ENCODE measurements around the gene AKR1C4. TPM values are rescaled to one million over a fixed set of nuclear protein-coding genes. Genes with fewer than 3 reads are reported as not detected.
A peak's percentile ranks its signal among the peaks of the same experiment; 100 is the strongest.
"Not testable (repeated sequence)": the region's sequence is repeated elsewhere in the genome, so short reads cannot be mapped to it uniquely, and the experiment has no call there.

The AKR1C4 gene
- total RNA-seq: not detected

DNA sequence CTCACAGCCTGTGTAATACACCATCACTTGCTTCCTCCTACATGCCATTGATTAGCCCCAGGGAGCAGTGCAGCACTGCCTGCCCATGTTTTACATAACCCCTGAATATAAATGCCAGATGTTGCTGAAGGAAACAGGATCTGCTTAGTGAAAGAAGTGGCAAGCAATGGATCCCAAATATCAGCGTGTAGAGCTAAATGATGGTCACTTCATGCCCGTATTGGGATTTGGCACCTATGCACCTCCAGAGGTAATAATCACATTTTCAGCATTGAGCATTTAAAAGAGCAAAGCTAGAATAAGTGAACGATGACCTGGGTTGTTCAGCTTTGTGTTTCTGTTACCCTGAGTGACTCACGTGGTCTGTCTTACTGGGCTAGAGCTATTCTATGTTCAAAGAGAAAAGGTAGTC is at the start of gene AKR1C4:
Gene AKR1C4, plus strand, starts transcription at position 136 of the 412 bp plus-strand sequence. Its CDS starts 31 bp downstream, at position 167.
- H3K27ac Mint-ChIP-seq: no peak within 1 kb of the TSS
- H3K36me3 Mint-ChIP-seq: no peaks in the 10 kb centered on the region
- no peaks in the 10 kb centered on the region for H3K27me3 Mint-ChIP-seq
- no peak within 1 kb of the TSS for H3K4me3 Mint-ChIP-seq
- H3K9me3 Mint-ChIP-seq (ENCODE audit: low read depth): no peaks in the 10 kb centered on the region
- DNase-seq: no peak
- no peak for ATAC-seq
- H3K4me1 Mint-ChIP-seq: no peaks in the 10 kb centered on the region
- CTCF ChIA-PET: no interaction called here

DNA sequence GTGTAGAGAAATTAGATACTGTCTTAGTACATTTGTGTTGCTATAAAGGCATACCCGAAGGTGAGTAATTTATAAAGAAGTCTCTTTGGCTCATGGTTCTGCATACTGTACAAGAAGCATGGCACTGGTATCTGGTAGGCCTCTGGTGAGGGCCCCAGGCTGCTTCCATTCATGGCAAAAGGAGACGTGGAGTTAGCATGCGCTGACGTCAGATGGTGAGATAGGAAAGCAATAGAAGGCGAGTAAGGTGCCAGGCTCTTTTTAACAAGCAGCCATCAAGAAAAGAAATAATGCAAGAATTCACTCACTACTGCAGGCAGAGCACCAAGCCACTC is 49.8 kb upstream of the AKR1C4 start:
- Mint-ChIP-seq H3K27me3 (no peaks in the 10 kb centered on the region), H3K36me3 (no peaks in the 10 kb centered on the region), H3K9me3 (ENCODE audit: low read depth) (no peaks in the 10 kb centered on the region), H3K4me3 (no peak overlapping the region), H3K27ac (no peak overlapping the region), H3K4me1 (no peaks in the 10 kb centered on the region)
- no peak for DNase-seq
- CTCF ChIA-PET: no interaction called here
- ATAC-seq: no peak

DNA sequence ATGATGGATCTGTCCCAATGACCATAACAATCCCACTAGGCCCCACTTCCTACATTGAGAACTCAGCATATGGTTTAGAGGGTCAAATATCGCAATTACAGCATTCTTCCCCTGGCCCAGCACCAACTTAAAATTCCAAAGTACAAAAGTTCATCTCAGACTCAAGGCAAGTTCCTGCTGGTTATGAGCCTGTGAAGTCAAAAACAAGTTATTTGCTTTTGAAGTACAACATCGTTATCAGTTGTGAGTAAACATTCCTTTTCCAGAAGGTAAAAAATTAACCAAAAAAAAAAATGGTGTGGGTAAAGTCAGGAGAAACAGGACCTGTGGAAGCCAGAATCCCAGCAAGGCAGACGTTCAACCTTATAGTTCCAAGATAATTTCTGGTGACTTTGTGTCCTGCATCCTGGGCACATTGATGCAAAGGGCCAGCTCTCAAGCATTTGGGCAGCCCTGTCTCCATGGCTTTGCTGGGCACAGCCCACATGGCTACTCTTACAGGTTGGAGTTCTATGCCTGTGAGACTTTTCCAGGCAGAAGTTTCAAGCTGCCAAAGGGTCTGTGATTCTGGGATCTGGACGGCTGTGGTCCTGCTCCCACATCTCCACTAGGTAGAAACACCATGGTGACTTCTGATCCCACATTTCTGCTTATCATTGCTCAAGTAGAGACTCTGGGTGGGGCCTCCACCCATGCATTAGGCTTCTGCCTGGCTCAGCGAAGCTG is 49.2 kb upstream of the AKR1C4 start:
- ATAC-seq (no peak), DNase-seq (no peak)
- H3K27ac Mint-ChIP-seq: no peak overlapping the region
- no peaks in the 10 kb centered on the region for H3K4me1 Mint-ChIP-seq
- H3K9me3 Mint-ChIP-seq (ENCODE audit: low read depth): no peaks in the 10 kb centered on the region
- H3K4me3 Mint-ChIP-seq: no peak overlapping the region
- CTCF ChIA-PET: no interaction called here
- no peaks in the 10 kb centered on the region for H3K36me3 Mint-ChIP-seq
- no peaks in the 10 kb centered on the region for H3K27me3 Mint-ChIP-seq

DNA sequence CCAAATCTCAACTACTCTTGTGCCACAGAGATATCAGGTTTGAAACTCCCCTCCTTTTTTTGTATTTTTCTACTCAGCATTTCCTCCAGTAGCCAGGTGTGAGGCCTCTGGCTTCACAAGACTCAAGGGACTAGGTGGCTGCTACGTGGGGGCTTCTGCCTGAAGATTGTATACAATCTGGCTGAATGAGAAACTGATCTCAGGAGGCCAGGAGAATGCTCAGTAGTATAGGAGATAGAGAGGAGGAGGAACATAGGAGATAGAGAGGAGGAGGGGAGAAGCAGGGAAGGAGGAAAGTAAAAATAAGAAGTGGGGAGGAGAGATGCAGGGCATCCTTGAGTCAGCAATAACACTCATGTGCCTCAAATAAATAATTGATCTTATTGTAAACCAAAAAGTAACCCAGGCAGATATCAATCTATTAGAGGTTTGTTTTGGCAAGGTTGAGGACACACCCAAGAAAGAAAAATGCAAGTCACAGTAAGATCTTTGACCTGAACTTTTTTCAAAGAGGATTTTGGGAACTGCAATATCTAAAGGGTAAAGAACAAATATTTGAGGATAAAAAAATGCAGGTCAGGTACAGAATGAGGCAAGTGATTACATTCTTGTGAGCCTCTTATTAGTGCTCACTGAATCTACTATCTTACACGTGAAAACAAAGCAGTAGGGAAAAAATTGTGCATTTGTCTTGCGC is 48.5 kb upstream of the AKR1C4 start:
- no peaks in the 10 kb centered on the region for H3K4me1 Mint-ChIP-seq
- ATAC-seq (no peak), DNase-seq (no peak)
- H3K27me3 Mint-ChIP-seq: no peaks in the 10 kb centered on the region
- H3K4me3 Mint-ChIP-seq: no peak overlapping the region
- H3K27ac Mint-ChIP-seq: no peak overlapping the region
- no peaks in the 10 kb centered on the region for H3K9me3 Mint-ChIP-seq (ENCODE audit: low read depth)
- CTCF ChIA-PET: no interaction called here
- H3K36me3 Mint-ChIP-seq: no peaks in the 10 kb centered on the region

DNA sequence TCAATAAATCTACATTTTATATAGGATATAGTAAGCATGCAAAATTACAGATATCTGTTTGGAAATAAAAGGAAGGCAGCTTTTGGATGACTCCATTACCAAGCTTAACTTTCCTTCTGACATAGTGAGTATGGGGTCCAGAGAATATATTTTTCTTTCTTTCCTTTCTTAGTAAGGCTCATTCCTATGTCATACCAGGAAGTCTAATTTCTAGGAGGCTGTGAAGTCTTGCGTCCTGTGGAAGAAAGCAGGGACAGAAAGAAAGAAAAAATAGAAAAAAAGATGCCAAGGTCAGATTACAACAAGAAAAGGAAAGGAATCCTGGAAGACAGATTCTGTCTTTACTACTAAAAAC is 48.0 kb upstream of the AKR1C4 start:
- H3K4me1 Mint-ChIP-seq: no peaks in the 10 kb centered on the region
- DNase-seq (no peak), ATAC-seq (no peak)
- no peak overlapping the region for H3K4me3 Mint-ChIP-seq
- H3K27ac Mint-ChIP-seq: no peak overlapping the region
- H3K9me3 Mint-ChIP-seq (ENCODE audit: low read depth): no peaks in the 10 kb centered on the region
- no peaks in the 10 kb centered on the region for H3K27me3 Mint-ChIP-seq
- no peaks in the 10 kb centered on the region for H3K36me3 Mint-ChIP-seq
- CTCF ChIA-PET: no interaction called here

DNA sequence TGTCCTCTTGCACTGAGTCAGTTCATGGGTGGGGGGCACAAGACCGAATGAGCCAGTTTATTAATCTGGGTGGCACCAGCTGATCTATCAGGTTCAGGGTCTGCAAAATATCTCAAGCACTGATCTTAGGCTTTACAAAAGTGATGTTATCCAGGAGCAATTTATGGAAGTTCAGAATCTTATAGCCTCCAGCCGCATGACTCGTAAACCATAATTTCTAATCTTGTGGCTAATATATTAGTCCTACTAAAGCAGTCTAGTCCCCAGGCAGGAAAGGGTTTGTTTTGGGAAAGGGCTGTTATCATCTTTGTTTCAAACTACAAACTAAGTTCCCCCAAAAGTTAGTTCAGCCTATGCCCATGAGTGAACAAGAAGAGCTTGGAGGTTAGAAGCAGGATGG is 45.6 kb upstream of the AKR1C4 start:
- H3K4me1 Mint-ChIP-seq: no peaks in the 10 kb centered on the region
- no peaks in the 10 kb centered on the region for H3K36me3 Mint-ChIP-seq
- no peak for ATAC-seq
- H3K4me3 Mint-ChIP-seq: no peak overlapping the region
- H3K27me3 Mint-ChIP-seq: no peaks in the 10 kb centered on the region
- H3K27ac Mint-ChIP-seq: no peak overlapping the region
- CTCF ChIA-PET: no interaction called here
- no peaks in the 10 kb centered on the region for H3K9me3 Mint-ChIP-seq (ENCODE audit: low read depth)
- DNase-seq: no peak

DNA sequence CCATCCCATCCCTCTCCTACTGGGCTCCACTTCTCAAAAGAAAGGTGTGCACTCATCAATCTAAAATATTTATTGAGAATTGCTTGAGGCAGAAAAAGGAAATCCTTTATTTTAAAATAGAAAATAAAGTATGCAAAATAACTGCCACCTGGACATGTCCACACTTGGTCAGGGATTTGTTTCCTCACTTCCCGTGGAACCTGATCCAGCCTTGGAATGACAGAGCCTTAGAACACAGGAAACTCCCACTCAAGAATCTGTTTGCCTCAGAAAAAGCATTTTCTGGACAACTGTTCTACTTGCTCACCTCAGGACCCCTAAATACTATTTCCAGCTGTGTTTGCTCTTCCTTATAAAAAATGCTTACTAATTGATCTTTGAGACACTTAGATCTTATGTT is 40.7 kb upstream of the AKR1C4 start:
- Mint-ChIP-seq H3K4me1 (no peaks in the 10 kb centered on the region), H3K27me3 (no peaks in the 10 kb centered on the region), H3K36me3 (no peaks in the 10 kb centered on the region), H3K27ac (no peak overlapping the region), H3K9me3 (ENCODE audit: low read depth) (no peaks in the 10 kb centered on the region), H3K4me3 (no peak overlapping the region)
- DNase-seq (no peak), ATAC-seq (no peak)
- CTCF ChIA-PET: no interaction called here

DNA sequence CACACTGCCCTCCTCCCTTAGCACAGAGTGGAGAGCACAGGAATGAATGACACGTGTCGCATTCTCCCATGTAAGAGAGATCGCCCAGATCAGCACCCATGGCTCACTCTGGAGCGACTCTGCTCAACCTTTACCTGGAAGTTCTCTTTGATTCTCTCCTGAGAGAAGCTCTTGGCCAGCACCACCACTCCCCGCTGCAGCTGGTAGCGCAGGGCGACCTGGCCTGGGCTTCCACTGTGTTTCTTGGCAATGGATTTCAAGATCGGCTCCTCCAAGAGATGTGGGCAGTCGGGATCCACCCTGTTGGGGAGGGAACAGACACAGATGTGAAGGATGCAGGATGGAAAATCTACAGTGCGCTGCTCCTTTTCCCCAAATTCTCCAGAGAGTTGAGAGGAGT is 39.1 kb upstream of the AKR1C4 start:
- ATAC-seq (no peak), DNase-seq (no peak)
- CTCF ChIA-PET: no interaction called here
- no peaks in the 10 kb centered on the region for H3K4me1 Mint-ChIP-seq
- no peaks in the 10 kb centered on the region for H3K27me3 Mint-ChIP-seq
- H3K4me3 Mint-ChIP-seq: no peak overlapping the region
- peaks cover 2% of the 10 kb centered on the region for H3K9me3 Mint-ChIP-seq (ENCODE audit: low read depth)
- no peak overlapping the region for H3K27ac Mint-ChIP-seq
- H3K36me3 Mint-ChIP-seq: no peaks in the 10 kb centered on the region

DNA sequence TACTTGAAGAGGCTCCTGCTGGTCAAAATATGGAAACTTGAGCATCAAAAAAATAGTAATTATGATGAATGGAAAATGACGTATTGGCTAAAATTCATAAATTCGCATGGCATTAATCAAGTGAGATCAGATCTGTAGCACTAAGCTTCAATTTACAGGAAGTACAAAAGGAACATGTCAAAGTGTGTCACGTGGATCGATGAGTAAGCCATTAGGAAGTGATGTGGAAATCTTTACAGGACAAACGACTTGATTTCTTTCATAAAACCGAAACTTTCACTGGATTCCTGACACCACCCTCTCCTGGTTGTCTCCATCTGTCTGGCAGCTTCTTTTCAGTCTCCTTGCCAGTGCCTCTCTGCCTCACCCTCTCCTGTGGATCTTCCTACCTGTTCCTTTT is 37.5 kb upstream of the AKR1C4 start:
- peaks cover 4% of the 10 kb centered on the region for H3K9me3 Mint-ChIP-seq (ENCODE audit: low read depth)
- ATAC-seq: no peak
- H3K36me3 Mint-ChIP-seq: no peaks in the 10 kb centered on the region
- H3K27ac Mint-ChIP-seq: no peak overlapping the region
- CTCF ChIA-PET: no interaction called here
- no peak for DNase-seq
- H3K27me3 Mint-ChIP-seq: no peaks in the 10 kb centered on the region
- H3K4me3 Mint-ChIP-seq: no peak overlapping the region
- H3K4me1 Mint-ChIP-seq: no peaks in the 10 kb centered on the region

DNA sequence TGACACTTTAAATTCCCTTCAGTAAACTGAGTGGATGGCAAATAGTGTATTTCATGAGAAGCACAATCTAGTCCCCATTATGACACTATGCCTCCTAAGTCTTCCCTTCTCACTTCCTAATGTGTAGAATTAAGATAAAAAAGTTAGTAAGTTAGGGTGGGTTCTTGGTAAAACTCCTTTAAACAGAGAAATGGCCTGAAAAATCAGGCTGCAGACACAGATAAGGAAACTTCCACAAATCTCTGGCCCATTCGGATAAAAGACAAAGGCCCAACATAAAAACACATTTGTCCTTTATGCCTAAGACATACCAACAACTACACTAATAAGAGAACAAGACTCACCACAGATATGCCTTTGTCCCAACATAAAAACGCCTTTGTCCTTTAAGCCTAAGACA is 33.1 kb upstream of the AKR1C4 start:
- Mint-ChIP-seq H3K36me3 (no peaks in the 10 kb centered on the region), H3K4me1 (peaks cover 5% of the 10 kb centered on the region), H3K27me3 (no peaks in the 10 kb centered on the region), H3K4me3 (no peak overlapping the region), H3K9me3 (ENCODE audit: low read depth) (peaks cover 9% of the 10 kb centered on the region), H3K27ac (no peak overlapping the region)
- ATAC-seq (no peak), DNase-seq (no peak)
- CTCF ChIA-PET: no interaction called here

DNA sequence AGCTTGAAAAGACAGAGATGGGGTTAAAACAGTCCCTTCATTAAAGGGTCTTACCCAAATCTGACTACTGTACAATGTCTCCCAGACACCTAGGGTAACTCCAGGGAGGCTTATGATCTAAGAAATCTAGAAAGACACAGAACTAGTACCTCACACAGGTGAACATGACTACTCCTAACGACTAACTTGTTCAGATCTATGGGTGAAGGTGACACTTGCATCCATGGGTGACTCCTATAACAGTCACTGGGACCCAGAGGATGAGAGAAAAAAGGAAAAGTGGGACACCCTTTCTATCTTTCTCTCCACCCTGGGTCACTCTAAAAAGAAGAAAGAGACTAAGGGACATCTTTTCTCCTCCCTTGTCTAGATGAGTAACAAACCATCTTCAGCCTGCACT is 30.9 kb upstream of the AKR1C4 start:
- no peak overlapping the region for H3K27ac Mint-ChIP-seq
- CTCF ChIA-PET: no interaction called here
- H3K4me3 Mint-ChIP-seq: no peak overlapping the region
- H3K36me3 Mint-ChIP-seq: no peaks in the 10 kb centered on the region
- H3K27me3 Mint-ChIP-seq: no peaks in the 10 kb centered on the region
- no peak for DNase-seq
- ATAC-seq: no peak
- H3K9me3 Mint-ChIP-seq (ENCODE audit: low read depth): peaks cover 9% of the 10 kb centered on the region
- H3K4me1 Mint-ChIP-seq: peaks cover 9% of the 10 kb centered on the region

DNA sequence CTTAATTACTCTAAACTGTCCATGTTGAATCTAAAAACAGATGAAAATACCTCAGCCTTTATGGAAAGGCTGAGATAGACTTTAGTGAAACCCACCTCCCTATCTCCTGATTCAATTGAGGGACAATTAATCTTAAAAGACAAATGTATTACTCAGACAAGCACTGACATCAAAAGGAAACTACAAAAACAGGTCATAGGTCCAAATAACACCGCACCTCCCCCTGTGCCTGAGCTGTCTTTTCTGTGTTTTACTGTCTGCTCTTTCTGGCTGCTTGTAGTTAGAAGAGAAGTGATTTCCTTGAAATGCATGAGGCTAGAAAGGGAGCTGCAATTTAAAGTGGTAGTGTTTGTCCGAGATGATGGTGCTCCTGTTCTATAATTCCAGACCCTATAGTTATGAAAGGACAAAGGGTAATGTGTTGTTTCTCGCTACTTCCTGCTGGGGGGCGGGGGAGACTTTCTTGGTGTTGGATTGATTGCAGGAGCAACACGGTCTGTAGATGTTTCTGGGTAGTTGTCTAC is 27.7 kb upstream of the AKR1C4 start:
- CTCF ChIA-PET: no interaction called here
- Mint-ChIP-seq H3K4me1 (peaks cover 9% of the 10 kb centered on the region), H3K36me3 (no peaks in the 10 kb centered on the region), H3K27ac (no peak overlapping the region), H3K9me3 (ENCODE audit: low read depth) (peaks cover 5% of the 10 kb centered on the region), H3K4me3 (no peak overlapping the region), H3K27me3 (no peaks in the 10 kb centered on the region)
- DNase-seq (peak; percentile 42), ATAC-seq (peak; percentile 55)

DNA sequence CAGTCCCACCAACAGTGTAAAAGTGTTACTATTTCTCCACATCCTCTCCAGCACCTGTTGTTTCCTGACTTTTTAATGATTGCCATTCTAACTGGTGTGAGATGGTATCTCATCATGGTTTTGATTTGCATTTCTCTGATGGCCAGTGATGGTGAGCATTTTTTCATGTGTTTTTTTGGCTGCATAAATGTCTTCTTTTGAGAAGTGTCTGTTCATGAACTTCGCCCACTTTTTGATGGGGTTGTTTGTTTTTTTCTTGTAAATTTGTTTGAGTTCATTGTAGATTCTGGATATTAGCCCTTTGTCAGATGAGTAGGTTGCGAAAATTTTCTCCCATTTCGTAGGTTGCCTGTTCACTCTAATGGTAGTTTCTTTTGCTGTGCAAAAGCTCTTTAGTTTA is 21.1 kb upstream of the AKR1C4 start:
- H3K4me1 Mint-ChIP-seq; H3K27me3 Mint-ChIP-seq; H3K9me3 Mint-ChIP-seq (ENCODE audit: low read depth); ATAC-seq; DNase-seq; H3K27ac Mint-ChIP-seq; CTCF ChIA-PET; H3K36me3 Mint-ChIP-seq; H3K4me3 Mint-ChIP-seq: not testable (repeated sequence)

DNA sequence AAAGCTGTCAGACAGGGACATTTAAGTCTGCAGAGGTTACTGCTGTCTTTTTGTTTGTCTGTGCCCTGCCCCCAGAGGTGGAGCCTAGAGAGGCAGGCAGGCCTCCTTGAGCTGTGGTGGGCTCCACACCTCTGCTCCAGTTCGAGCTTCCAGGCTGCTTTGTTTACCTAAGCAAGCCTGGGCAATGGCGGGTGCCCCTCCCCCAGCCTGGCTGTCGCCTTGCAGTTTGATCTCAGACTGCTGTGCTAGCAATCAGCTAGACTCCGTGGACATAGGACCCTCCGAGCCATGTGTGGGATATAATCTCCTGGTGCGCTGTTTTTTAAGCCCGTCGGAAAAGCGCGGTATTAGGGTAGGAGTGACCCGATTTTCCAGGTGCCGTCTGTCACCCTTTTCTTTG is 16.1 kb upstream of the AKR1C4 start:
- H3K36me3 Mint-ChIP-seq; H3K4me3 Mint-ChIP-seq; H3K27me3 Mint-ChIP-seq; H3K27ac Mint-ChIP-seq; H3K4me1 Mint-ChIP-seq; ATAC-seq; DNase-seq; CTCF ChIA-PET; H3K9me3 Mint-ChIP-seq (ENCODE audit: low read depth): not testable (repeated sequence)

All from activated CD8-positive, alpha-beta memory T cell treated with anti-CD3 and anti-CD28 coated beads, Interleukin-2, amount 10 ng/mL, durations not matched to agents 7 days and 5 days (primary cell).